Measurements from ENCODE around the gene AKAP17A.

DNA sequence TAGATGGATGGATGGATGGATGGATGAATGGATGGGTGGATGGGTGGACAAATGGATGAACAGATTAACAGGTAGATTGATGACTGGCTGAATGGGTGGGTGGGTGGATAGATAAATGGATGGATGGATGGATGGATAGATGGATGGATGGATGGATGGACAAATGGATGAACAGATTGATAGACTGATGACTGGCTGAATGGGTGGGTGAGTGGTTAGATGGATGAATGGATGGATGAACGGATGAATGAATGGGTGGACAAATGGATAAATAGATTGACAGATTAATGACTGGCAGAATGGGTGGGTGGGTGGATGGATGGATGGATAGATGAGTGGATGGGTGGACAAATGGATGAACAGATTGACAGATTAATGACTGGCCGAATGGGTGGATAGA is 13.6 kb upstream of the AKAP17A start:
- TF ChIP-seq, protein P1, sequence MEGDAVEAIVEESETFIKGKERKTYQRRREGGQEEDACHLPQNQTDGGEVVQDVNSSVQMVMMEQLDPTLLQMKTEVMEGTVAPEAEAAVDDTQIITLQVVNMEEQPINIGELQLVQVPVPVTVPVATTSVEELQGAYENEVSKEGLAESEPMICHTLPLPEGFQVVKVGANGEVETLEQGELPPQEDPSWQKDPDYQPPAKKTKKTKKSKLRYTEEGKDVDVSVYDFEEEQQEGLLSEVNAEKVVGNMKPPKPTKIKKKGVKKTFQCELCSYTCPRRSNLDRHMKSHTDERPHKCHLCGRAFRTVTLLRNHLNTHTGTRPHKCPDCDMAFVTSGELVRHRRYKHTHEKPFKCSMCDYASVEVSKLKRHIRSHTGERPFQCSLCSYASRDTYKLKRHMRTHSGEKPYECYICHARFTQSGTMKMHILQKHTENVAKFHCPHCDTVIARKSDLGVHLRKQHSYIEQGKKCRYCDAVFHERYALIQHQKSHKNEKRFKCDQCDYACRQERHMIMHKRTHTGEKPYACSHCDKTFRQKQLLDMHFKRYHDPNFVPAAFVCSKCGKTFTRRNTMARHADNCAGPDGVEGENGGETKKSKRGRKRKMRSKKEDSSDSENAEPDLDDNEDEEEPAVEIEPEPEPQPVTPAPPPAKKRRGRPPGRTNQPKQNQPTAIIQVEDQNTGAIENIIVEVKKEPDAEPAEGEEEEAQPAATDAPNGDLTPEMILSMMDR (IDR thresholded peaks at IDR 0.05; ENCODE audit: poor library complexity, severe bottlenecking) = no peak
- TF ChIP-seq TAF1 (IDR thresholded peaks at IDR 0.05; ENCODE audit: low read depth) (no peak), SMC3 (conservative IDR thresholded peaks at IDR 0.05; ENCODE audit: poor library complexity) (no peak), EP300 (conservative IDR thresholded peaks at IDR 0.05; ENCODE audit: poor library complexity, severe bottlenecking) (no peak)

All from neural cell (in vitro differentiated cells).